GM12864 (cell line): Measurements from ENCODE around the gene ASPRV1.
"Not testable (repeated sequence)": the region's sequence is repeated elsewhere in the genome, so short reads cannot be mapped to it uniquely, and the experiment has no call there.

Source experiments
- DNase-seq: peaks from one replicate; pipeline ENCODE4 v3.0.0-alpha.2; 2011; ENCODE audit warnings: low read depth
- H3K4me3 ChIP-seq: 2 replicates; pipeline ENCODE4 v1.5.1; 2011; ENCODE audit warnings: mild to moderate bottlenecking, low read depth, low read length, control low read depth
- CTCF ChIP-seq: IDR thresholded peaks from 2 replicates; pipeline ENCODE4 v1.5.1; 2011; ENCODE audit warnings: low read depth, mild to moderate bottlenecking, moderate library complexity, low read length, control low read depth, inconsistent platforms; ENCODE audit errors: missing control alignments

ASPRV1 gene

GRCh38 chr2:70005216-70005615, 43.8 kb upstream of the ASPRV1 start:
- no peak overlapping the region for H3K4me3 ChIP-seq
- TF ChIP-seq CTCF = no peak
- no peak for DNase-seq

GRCh38 chr2:70003093-70003830, 41.8 kb upstream of the ASPRV1 start:
- TF ChIP-seq CTCF = no peak
- no peak for DNase-seq
- H3K4me3 ChIP-seq = no peak overlapping the region

DNA sequence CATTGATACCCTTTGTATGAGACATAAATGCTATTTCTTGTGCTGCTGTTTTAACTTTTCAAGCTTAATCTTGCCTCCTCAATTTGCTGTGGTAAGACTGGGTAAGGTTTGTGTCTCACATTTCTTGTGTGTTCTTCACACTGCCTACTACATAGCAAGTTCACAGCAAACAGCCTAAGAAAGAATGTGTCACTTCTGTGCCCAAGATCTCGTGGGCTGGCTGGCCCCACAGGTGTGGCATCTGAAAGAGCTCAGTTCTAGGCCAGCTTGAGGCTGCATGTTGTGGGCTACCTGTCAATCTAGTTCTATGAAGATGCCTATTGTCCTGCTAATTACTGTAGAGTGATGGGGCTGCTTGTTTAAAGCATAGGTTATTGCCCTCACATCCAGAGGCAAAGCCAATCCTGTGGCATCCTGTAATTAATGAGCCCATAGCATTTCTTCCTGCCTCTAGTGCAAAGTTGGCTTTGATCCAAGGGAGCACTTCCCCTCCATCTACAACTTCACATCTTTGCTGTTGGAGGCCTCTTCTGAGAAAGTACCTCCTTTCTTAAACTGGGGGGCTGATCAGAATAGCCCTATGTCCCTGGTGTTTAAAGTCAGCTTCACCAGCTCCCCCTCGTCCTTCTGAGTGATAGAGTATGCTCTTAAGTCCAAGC, 40.9 kb upstream of the ASPRV1 start:
- TF ChIP-seq CTCF = no peak
- no peak overlapping the region for H3K4me3 ChIP-seq
- no peak for DNase-seq

DNA sequence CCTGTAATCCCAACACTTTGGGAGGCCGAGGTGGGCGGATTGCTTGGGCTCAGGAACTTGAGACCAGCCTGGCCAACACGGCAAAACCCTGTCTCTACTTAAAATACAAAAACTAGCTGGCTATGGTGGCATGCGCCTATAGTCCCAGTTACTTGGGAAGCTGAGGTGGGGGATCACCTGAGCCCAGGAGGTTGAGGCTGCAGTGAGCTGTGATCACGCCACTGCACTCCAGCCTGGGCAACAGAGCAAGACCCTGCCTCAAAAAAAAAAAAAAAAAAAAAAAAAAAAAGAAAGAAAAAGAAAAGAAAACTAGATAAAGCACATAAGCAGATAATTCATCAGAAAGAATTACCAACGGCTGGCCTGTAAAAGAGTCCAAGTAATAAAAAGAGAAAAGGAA, 39.1 kb upstream of the ASPRV1 start:
- DNase-seq, H3K4me3 ChIP-seq: not testable (repeated sequence)

- TF ChIP-seq CTCF = no peak
- H3K4me3 ChIP-seq = no peak overlapping the region
These were observed 37.3 kb upstream of the ASPRV1 start for GRCh38 chr2:69998761-69999160.

GRCh38 chr2:69997015-69997830, 35.8 kb upstream of the ASPRV1 start:
- no peak overlapping the region for H3K4me3 ChIP-seq
- no peak for TF ChIP-seq CTCF
- DNase-seq = no peak

More at GRCh38 chr2:69998761-69999160, 37.3 kb upstream of the ASPRV1 start:
- no peak for DNase-seq

DNA sequence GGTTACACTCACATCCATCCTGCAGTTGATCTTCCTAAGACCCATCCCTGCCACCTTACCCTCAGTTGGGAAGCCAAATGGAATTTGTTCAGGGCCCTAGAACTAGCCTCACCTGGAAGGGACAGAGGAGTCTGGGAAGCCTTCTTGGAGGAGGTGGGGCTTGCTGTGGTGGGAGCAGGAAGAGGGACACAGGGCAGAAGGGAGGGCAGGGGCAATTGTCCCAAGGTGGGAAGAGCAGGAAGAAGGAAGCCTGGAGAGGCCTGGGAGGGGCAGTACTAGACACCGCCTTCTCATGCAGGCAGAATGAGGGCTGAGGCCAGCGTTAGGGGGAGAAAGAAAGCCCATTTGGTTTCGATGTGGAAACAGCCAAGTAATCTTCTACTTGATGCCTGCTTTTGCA, 34.1 kb upstream of the ASPRV1 start:
- no peak for TF ChIP-seq CTCF
- no peak for DNase-seq
- H3K4me3 ChIP-seq = no peak overlapping the region
